Measurements from ENCODE around the gene FERMT2.

The FERMT2 gene

DNA sequence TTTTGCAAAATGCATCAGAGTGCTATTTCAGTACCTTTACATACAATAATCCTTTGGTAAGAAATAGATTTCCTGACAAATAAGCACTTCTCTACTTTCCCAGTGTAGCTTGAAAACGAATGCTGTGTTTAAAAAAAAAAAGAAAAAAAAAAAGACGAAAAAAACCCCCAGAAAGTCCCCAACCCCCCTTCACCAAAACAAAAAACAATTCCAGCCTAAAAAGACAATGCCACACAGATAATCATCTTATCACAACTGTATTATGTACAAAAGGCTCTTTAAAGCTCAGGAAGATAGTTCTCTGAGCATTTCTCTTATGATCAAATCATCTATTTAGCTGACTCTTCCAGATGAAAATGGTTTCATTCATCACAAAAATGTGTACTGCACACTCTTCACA is 1.6 kb downstream of the FERMT2 start:
- Histone ChIP-seq H3K9ac (no peak overlapping the region), H3K4me1 (peaks cover 4 to 17% (median 11%) of the 10 kb centered on the region in 10 experiments; a peak in 18 of 20 replicates), H3K4me3 (no peak overlapping the region), H4K20me1 (peaks cover 0 to 30% (median 0%) of the 10 kb centered on the region in 11 experiments; a peak in 10 of 22 replicates), H3K4me2 (no peak overlapping the region), H3K9me3 (replicated peaks in 1 of 11) (no peaks in the 10 kb centered on the region), H3K27me3 (peaks cover 57 to 75% (median 68%) of the 10 kb centered on the region in 11 experiments), H3K36me3 (no peaks in the 10 kb centered on the region), H3K27ac (no peak overlapping the region)
- TF ChIP-seq Cebpa-rat (IDR thresholded peaks at IDR 0.05): no peak

DNA sequence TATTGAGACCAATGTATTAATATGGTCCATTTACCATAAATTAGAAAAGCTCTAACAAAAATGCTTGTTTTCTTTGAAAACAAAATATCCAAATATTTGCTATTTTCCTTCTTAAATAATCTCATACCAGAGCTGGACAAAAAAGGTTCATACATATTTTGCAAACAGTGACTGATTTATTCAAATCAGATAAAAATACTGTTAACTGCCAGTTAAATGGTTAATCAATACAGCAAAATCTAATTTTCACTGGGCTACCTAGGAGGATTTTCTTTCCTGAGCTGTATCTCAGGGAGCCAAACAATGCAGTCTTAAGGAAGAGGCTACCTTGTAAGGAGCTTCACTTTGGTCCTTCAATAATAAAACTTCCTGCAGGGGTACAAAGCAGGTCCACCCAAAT is 2.0 kb downstream of the FERMT2 start:
- Histone ChIP-seq H3K9ac (no peak overlapping the region), H3K9me3 (replicated peaks in 1 of 11) (no peaks in the 10 kb centered on the region), H4K20me1 (peaks cover 0 to 30% (median 0%) of the 10 kb centered on the region in 11 experiments; a peak in 10 of 22 replicates), H3K27ac (no peak overlapping the region), H3K4me3 (no peak overlapping the region), H3K4me1 (peaks cover 4 to 17% (median 11%) of the 10 kb centered on the region in 10 experiments; a peak in 18 of 20 replicates), H3K27me3 (peaks cover 57 to 70% (median 64%) of the 10 kb centered on the region in 11 experiments), H3K4me2 (no peak overlapping the region), H3K36me3 (no peaks in the 10 kb centered on the region)
- TF ChIP-seq Cebpa-rat (IDR thresholded peaks at IDR 0.05): no peak

DNA sequence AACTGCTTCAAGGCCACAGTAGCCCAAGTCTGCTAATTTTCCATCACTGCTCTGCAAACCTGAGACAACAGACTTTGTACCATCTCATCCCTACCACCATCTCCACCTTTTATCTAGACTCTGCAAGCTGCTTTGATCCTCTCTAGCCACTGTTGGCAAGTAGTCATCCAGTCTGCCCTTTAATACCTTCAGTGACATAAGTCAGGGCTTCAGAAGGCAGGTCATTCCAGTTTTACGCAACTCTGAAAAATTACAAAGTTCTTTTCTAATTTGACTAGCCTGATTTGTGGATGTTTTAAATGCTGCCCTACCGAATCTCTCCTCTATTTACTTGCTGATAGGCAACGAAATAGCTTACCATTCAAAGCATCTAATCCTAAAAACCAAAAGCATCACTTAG is 2.8 kb downstream of the FERMT2 start:
- H3K4me3 ChIP-seq: no peak overlapping the region
- H3K9ac ChIP-seq: no peak overlapping the region
- peaks cover 51 to 63% (median 56%) of the 10 kb centered on the region in 11 experiments for H3K27me3 ChIP-seq
- no peaks in the 10 kb centered on the region for H3K9me3 ChIP-seq (replicated peaks in 1 of 11)
- TF ChIP-seq Cebpa-rat (IDR thresholded peaks at IDR 0.05): no peak
- peaks cover 0 to 30% (median 0%) of the 10 kb centered on the region in 11 experiments; a peak in 10 of 22 replicates for H4K20me1 ChIP-seq
- H3K36me3 ChIP-seq: no peaks in the 10 kb centered on the region
- H3K27ac ChIP-seq: no peak overlapping the region
- peaks cover 4 to 17% (median 11%) of the 10 kb centered on the region in 10 experiments; a peak in 18 of 20 replicates for H3K4me1 ChIP-seq
- H3K4me2 ChIP-seq: no peak overlapping the region

DNA sequence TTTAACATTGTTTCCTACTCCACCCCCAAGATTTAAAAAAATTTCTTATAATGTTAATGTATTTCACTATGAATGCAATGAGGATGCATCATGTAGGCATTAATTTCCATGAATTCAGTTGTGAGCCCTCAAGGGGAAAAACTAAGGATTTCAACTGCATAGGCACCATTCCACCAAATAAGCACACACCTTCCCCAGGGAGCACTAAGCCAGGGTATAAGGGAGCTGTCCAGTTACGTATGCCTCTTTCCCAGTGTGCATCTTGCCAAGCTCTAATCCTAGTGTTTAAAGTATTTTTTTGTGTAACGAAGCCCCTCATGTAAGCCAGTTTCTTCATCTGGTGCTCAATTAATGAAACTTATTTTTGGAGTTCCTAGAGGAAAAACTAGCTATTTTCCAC is 6.6 kb downstream of the FERMT2 start:
- Histone ChIP-seq H3K36me3 (no peaks in the 10 kb centered on the region), H3K27ac (no peak overlapping the region), H3K4me3 (no peak overlapping the region), H3K4me2 (no peak overlapping the region), H3K9ac (no peak overlapping the region), H3K27me3 (peaks cover 15 to 25% (median 19%) of the 10 kb centered on the region in 11 experiments), H3K4me1 (no peaks in the 10 kb centered on the region), H3K9me3 (replicated peaks in 1 of 11) (no peaks in the 10 kb centered on the region), H4K20me1 (peaks cover 0 to 7% (median 0%) of the 10 kb centered on the region in 11 experiments; a peak in 7 of 22 replicates)
- TF ChIP-seq Cebpa-rat (IDR thresholded peaks at IDR 0.05): no peak

DNA sequence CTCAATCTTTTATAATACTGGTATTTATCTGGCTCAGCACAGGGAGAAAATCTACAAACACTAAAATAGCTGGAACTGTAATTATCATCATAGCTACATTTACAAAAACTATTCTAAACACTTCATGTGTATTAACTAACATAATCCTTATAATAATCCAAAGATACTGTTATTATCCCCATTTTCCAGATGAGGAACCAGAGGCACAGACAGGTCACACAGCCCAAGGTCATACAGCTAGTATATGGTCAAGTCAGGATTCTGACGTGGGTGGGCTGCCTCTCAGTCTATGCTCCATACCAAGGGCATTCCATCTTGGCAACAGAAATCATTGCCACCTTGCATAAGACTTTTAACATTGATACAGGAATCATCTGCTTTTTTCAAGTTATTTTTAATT is 11.4 kb downstream of the FERMT2 start:
- Histone ChIP-seq H3K4me2 (no peak overlapping the region), H3K27ac (no peak overlapping the region), H3K9me3 (replicated peaks in 1 of 11) (no peaks in the 10 kb centered on the region), H3K9ac (no peak overlapping the region), H3K4me1 (no peaks in the 10 kb centered on the region), H3K36me3 (no peaks in the 10 kb centered on the region), H3K27me3 (no peaks in the 10 kb centered on the region), H4K20me1 (no peaks in the 10 kb centered on the region), H3K4me3 (no peak overlapping the region)
- no peak for TF ChIP-seq Cebpa-rat (IDR thresholded peaks at IDR 0.05)

DNA sequence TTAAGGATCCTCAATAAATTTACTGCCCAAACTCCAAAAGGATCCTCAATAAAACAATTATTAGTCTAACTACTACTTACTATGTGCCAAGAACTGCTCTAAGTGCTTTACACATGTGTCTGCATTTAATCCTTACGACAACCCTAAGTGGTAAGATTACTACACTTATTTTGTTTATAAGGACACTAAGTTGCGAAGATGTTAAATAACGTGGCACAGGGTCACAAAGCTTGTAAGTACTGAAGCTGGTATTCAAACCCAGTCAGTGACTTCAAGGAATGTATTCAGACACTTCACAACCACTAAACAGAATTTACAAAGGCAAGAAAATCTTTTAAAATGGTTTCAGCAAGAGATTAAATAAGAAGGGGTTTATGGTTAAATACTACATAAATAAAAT is 13.0 kb downstream of the FERMT2 start:
- Histone ChIP-seq H3K36me3 (no peaks in the 10 kb centered on the region), H3K27ac (no peak overlapping the region), H4K20me1 (no peaks in the 10 kb centered on the region), H3K4me3 (no peak overlapping the region), H3K9ac (no peak overlapping the region), H3K27me3 (no peaks in the 10 kb centered on the region), H3K4me1 (no peaks in the 10 kb centered on the region), H3K9me3 (replicated peaks in 1 of 11) (no peaks in the 10 kb centered on the region), H3K4me2 (no peak overlapping the region)
- no peak for TF ChIP-seq Cebpa-rat (IDR thresholded peaks at IDR 0.05)

DNA sequence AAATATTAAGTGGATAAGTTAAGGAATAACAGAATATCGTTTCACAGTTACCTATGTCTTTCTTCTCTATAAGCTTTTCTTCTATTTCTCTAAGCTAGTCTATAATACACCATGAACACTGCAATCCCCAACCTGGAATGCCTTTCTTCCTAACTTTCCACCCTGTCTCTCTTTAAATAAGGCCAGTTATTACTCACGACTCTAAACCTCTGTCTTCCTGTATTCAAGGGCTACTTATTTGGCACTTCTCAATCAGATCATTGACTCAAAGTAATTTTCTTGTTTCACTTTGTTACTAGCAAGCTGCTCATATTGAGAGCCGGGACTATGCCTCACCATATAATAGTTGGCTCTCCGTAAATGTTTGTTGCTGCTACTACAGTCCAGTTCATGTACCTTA is 13.5 kb downstream of the FERMT2 start:
- no peaks in the 10 kb centered on the region for H3K27me3 ChIP-seq

DNA sequence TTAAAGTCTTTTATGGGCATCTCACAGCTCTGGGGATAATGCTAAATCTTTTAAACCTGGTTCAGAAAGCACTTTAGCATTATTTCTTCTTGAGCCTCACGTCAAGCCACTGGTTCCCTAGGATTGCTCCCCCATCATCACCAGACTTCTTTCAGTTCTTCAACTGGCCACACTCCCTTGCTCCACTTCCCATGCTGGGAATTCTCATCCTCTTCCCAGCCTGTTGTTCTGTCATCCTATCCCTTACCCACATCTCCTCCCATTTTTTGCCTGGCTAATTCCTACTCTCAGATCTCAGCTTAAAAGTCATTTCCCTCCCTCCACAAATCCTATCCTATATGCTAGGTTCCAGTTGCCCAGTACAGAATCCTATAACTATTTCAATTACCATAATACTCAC is 14.4 kb downstream of the FERMT2 start:
- no peaks in the 10 kb centered on the region for H3K27me3 ChIP-seq
- H3K4me1 ChIP-seq: no peaks in the 10 kb centered on the region
- no peaks in the 10 kb centered on the region for H3K9me3 ChIP-seq (replicated peaks in 1 of 11)
- no peaks in the 10 kb centered on the region for H4K20me1 ChIP-seq
- no peak overlapping the region for H3K4me2 ChIP-seq
- no peak overlapping the region for H3K9ac ChIP-seq
- H3K4me3 ChIP-seq: no peak overlapping the region
- no peak for TF ChIP-seq Cebpa-rat (IDR thresholded peaks at IDR 0.05)
- H3K27ac ChIP-seq: no peak overlapping the region
- no peaks in the 10 kb centered on the region for H3K36me3 ChIP-seq

More for the DNA sequence above, 13.5 kb downstream of the FERMT2 start:
- H3K9ac ChIP-seq: no peak overlapping the region
- TF ChIP-seq Cebpa-rat (IDR thresholded peaks at IDR 0.05): no peak
- no peak overlapping the region for H3K4me2 ChIP-seq
- H3K27ac ChIP-seq: no peak overlapping the region
- H4K20me1 ChIP-seq: no peaks in the 10 kb centered on the region
- no peaks in the 10 kb centered on the region for H3K36me3 ChIP-seq
- H3K4me3 ChIP-seq: no peak overlapping the region
- H3K9me3 ChIP-seq (replicated peaks in 1 of 11): no peaks in the 10 kb centered on the region
- no peaks in the 10 kb centered on the region for H3K4me1 ChIP-seq

DNA sequence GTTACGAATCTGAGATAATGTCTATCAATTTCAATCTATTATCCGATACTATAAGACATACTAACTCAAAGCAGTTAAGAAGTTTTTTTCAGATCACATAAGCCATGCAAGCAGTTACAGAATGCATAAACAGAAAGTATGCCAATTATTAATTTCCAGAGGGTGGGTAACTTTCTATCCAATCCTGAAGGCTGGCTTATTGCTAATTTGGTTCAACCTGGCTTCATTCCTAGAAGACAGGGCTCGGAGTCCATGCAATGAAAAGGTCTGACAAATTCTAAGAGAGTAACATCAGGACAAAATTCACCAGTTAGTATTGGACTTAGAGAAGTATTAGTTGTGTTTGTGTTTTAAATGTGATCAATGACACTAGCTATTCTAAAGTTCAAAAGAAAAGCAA is 15.0 kb downstream of the FERMT2 start:
- Histone ChIP-seq H3K27me3 (no peaks in the 10 kb centered on the region), H3K4me2 (no peak overlapping the region), H3K4me1 (no peaks in the 10 kb centered on the region), H3K4me3 (no peak overlapping the region), H3K9me3 (replicated peaks in 1 of 11) (no peaks in the 10 kb centered on the region), H3K36me3 (no peaks in the 10 kb centered on the region), H4K20me1 (no peaks in the 10 kb centered on the region), H3K27ac (no peak overlapping the region), H3K9ac (no peak overlapping the region)
- no peak for TF ChIP-seq Cebpa-rat (IDR thresholded peaks at IDR 0.05)

DNA sequence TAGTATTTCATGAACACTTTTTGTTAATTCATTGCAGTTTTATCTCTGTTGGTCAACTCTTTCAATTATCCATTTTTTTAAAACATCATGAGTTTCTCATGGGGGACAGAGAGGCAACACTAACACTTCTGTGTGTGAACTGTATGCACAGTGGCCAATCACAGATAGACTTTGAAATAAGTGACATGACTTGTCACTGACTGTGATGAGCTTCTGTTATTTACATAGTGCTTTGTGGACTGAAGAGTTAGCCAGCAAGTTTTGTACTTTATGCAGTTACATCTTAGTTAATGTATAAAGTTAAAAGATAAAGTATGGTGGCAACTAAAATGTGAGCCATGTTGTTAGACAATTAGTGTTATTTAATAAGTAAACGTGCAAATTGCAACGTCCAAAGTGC is 16.1 kb downstream of the FERMT2 start:
- Histone ChIP-seq H3K9me3 (replicated peaks in 1 of 11) (no peaks in the 10 kb centered on the region), H3K9ac (no peak overlapping the region), H3K27me3 (no peaks in the 10 kb centered on the region), H3K36me3 (no peaks in the 10 kb centered on the region), H3K27ac (no peak overlapping the region), H3K4me3 (no peak overlapping the region), H4K20me1 (no peaks in the 10 kb centered on the region), H3K4me1 (no peaks in the 10 kb centered on the region), H3K4me2 (no peak overlapping the region)
- TF ChIP-seq Cebpa-rat (IDR thresholded peaks at IDR 0.05): no peak
